SH-SY5Y (cell line): ENCODE results near the gene ROBO1.

Source experiments
- GATA2 ChIP-seq: IDR thresholded peaks from 2 replicates; pipeline ENCODE4 v1.6.1; 2011; ENCODE audit warnings: mild to moderate bottlenecking, low read depth, low read length
- GATA3 ChIP-seq: IDR thresholded peaks from 2 replicates; pipeline ENCODE4 v1.6.1; 2011; ENCODE audit warnings: low read depth, mild to moderate bottlenecking, low read length, moderate library complexity

DNA sequence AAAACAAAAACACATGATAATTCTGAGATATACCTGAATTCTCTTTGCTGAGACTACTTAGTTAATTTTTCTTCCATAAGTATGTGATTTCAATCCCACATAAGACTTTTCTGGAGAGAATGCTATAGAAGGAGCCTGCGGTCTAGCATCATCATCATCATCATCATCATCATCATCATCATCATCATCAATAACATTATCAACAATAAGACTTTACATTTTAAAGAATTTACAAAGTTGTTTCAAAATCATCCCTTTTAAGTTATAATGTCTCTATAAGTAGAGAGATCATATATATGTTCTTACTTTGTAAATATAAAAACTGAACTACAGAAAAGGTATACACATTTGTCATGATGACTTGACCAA is 965.3 kb downstream of the ROBO1 start:
- TF ChIP-seq GATA2 = no peak
- TF ChIP-seq GATA3 = no peak
